ENCODE results near the gene KRT17.
"Not testable (repeated sequence)": the region's sequence is repeated elsewhere in the genome, so short reads cannot be mapped to it uniquely, and the experiment has no call there.

KRT17 gene

DNA sequence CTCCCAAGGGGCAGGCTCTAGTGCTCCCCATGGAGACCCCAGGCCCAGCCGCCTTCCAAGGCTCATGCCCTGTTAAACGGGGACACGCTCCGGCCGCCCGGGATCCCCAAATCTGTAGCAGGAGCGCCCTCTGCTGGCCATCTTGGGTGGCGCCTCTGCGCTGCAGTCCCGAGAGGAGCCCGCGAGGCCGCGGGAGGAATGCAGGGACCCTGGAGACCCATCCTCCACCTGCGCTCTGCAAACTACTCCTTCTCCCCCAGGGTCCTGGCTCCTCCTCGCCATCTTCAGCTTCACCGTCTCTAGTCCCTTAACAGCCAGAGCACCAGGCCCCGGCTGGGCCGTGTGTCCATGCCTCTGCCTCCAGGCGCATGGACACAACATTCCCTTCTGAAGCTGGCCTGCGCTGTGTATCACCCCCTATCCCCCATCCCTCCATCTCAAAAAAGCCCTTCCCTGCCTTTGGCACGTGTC lies 23.6 kb upstream of the KRT17 start:
- TF ChIP-seq CTCF (IDR thresholded peaks at IDR 0.05; ENCODE audit: extremely low read depth, missing control alignments), result peak; percentile 91
- peak; percentile 90 for DNase-seq (ENCODE audit: low spot score)

DNA sequence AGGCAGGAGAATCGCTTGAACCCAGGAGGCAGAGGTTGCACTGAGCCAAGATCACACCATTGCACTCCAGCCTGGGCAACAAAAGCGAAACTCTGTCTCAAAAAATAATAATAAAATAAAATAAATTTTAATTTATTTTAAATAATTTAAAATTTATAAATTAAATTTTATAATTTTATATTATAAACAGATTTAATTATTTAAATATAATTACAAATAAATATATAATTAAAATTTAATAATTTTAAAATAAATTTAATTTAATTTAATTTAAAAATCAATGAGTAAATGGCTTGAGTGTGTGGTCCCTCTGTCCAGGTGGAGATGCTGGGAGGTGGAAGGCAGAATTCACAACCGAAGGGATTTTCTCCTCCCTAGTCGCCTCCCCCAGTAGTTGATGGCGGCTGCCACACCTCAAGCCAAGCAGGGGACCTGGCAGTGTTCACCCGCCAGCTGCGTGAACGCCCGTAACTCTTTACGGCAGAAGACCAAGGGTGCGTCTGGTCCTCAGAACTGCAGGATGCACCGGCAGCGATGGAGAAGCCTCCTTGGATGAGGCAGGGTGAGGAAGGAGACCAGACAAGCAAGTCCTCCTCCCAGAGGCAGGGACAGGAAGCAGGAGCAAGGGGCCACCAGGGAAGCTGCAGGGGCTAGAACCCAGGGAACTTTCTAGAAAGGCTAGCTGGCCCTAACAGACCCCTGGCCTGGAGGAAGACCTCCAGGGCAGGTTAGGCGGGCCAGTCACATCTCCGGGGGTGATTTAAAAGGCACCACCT lies 22.9 kb upstream of the KRT17 start:
- no peak for DNase-seq (ENCODE audit: low spot score)
- TF ChIP-seq CTCF (IDR thresholded peaks at IDR 0.05; ENCODE audit: extremely low read depth, missing control alignments), result no peak

DNA sequence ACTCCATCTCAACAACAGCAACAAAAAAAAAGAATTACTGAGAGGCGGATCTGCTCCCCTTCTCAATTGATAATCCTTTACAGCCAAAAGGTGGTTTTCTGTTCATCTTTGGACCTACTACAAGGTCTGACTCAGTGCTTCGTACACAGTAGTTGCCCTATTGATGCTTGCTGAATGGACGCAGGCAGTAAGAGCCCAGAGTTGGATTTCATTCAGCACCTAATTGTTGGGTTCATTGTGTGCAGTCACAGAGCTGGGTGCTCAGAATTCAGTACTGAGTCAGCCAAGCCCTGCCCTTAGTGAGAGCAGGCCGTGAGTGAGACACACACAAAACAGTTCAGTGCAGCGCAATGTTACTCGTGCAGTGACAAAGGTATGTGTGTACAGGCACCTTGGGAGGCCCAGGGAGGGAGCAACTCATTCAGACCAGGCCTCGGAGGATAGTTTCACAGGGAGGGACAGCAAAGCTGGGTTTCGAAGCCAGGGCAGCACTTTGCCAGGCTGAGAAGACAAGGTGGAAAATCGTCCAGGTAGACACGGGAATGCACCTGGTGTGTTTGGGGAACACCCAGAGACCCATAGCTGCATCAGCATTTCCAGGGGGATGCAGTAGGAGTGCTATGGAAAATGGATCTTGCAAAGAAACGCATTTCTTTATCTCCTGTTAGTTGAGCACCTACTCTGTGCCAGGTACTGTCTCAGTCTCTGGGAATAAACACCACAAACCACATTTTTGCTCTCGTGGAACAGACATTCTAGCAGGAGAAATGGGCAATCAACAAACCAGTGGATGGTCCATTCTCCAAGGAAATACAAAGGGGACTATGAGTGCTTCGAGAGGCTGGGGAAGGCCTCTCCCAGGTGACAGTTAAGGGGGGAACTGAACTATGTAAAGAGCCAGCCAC lies 18.1 kb upstream of the KRT17 start:
- DNase-seq (ENCODE audit: low spot score), result no peak

GRCh38 chr17:41640596-41640995 lies 16.2 kb upstream of the KRT17 start:
- DNase-seq (ENCODE audit: low spot score), result not testable (repeated sequence)

More for the DNA sequence above, 18.1 kb upstream of the KRT17 start:
- no peak for TF ChIP-seq CTCF (IDR thresholded peaks at IDR 0.05; ENCODE audit: extremely low read depth, missing control alignments)

GRCh38 chr17:41639492-41640473 lies 15.4 kb upstream of the KRT17 start:
- no peak for DNase-seq (ENCODE audit: low spot score)
- no peak for TF ChIP-seq CTCF (IDR thresholded peaks at IDR 0.05; ENCODE audit: extremely low read depth, missing control alignments)

GRCh38 chr17:41638941-41639340 lies 14.6 kb upstream of the KRT17 start:
- DNase-seq (ENCODE audit: low spot score), result no peak
- TF ChIP-seq CTCF (IDR thresholded peaks at IDR 0.05; ENCODE audit: extremely low read depth, missing control alignments), result no peak

- DNase-seq (ENCODE audit: low spot score), result no peak
- no peak for TF ChIP-seq CTCF (IDR thresholded peaks at IDR 0.05; ENCODE audit: extremely low read depth, missing control alignments)
Observed at GRCh38 chr17:41638194-41638593, 13.8 kb upstream of the KRT17 start.
